ELR (cell line): ENCODE results near the gene THRB.

Experiments
- DNase-seq: peaks from one replicate; pipeline ENCODE4 v3.0.0-alpha.2; 2015; ENCODE audit warnings: low read depth

THRB gene

DNA sequence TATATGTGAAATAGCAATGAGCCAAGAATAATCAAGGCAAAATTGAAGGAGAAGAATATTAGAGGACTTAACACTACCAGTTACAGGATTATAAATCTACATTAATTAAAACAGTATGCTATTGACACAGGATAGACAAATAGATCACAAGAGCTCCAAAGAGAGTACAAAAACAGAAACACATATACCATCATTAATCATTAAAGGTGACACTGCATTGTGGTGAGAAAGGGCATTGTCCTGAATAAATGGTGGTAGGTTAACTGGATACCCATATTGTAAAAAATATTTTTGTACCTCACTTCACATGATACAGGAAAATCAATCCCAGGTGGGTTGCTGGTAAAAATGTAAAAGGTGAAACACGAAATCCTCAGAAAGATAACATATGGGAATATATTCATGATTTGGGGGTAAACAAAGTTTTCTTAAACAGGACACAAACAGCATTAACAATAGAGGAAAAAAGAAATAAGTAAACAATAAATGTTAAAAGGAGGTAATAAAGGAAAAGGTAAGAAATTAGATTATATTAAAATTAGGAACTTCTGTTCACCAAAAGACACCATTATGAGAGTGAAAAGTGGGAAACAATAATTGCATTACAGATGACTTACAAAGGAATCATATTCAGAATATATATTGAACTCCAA, 145.2 kb downstream of the THRB start:
- no peak for DNase-seq

DNA sequence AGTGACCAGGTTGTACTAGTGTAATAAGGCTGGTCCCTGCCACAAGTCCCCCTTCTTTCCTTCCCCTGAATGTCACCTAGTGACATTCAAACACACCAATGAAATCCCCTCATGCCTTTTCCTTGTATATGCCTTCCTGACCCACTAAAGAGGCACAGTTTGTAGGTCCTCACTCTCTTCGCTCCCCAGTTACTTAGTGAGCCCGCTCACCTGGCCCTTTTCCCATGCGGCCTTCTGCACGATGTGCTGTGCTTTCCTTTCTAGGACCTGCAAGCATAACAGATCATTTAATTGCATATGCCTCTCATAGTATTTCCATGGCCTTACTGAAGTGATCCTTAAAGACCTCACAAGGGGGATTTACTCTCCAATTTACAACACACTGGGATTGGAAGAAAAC, 146.3 kb downstream of the THRB start:
- DNase-seq = no peak

GRCh38 chr3:24344784-24345439, 149.7 kb downstream of the THRB start:
- peak; percentile 26 for DNase-seq

- peak; percentile 86 for DNase-seq
Observed at GRCh38 chr3:24343084-24343783, 151.4 kb downstream of the THRB start.

DNA sequence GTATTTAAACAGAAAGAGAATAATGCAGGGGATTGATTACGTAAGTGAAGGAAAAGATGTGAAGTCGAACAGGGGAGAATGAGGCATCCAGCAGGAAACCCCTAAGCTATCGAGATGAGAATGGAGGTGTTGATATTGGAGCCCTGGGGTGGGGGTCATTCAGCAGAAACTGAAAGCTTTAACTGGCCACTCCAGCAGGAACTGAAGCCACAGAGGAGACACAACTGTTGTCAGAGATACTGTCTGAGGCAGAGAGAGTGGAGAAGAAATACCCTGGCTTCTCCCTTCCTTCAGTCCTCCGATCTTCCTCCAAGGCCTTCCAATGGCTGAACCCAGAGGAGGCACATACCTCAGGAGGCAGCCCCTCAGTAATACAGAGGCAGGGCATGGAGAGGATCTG, 152.4 kb downstream of the THRB start:
- no peak for DNase-seq

GRCh38 chr3:24341668-24342067, 153.0 kb downstream of the THRB start:
- peak; percentile 31 for DNase-seq

DNA sequence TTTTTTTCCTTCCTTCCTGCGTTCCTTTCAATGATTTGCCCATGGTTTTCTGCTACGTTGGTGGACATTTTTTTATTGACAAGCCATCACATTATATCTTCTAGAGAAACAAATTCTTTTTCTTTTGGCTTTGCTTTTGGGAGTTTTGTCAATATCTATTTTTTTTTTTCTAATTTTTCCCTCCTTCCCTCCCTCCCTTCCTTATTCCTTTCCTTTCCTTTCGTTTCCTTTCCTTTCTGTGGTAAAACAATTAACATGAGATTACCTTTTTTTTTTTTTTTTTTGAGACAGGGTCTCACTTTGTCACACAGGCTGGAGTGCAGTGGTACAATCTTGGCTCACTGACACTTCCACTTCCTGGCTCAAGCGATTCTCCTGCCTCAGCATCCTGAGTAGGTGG, 153.7 kb downstream of the THRB start:
- no peak for DNase-seq

GRCh38 chr3:24340161-24340560, 154.5 kb downstream of the THRB start:
- no peak for DNase-seq

DNA sequence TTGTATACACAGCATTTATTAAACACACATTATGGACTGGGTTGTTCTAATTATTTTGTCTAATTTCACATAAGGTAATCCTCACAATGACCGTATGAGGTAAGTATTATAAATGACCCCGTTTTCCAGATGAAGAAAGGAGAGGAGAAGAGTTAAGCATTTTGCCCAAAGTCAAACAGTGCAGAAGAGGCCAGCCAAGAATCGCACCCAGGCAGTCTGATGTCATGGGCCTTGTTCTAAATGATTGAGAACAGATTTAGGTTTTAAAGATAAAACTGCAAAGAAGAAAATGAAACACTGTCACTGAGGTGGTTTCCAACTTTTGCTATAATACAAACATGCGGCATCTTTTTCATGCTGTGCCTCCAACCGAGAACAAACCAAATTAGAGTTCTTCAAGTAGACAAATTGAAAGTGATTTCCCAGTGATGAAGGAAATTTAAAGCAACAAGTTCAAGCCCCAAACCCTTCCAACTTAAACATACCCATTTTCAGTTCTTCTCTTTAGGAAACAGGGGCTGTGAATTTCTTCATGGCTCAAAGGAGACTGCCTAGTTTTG, 155.3 kb downstream of the THRB start:
- DNase-seq = no peak

DNA sequence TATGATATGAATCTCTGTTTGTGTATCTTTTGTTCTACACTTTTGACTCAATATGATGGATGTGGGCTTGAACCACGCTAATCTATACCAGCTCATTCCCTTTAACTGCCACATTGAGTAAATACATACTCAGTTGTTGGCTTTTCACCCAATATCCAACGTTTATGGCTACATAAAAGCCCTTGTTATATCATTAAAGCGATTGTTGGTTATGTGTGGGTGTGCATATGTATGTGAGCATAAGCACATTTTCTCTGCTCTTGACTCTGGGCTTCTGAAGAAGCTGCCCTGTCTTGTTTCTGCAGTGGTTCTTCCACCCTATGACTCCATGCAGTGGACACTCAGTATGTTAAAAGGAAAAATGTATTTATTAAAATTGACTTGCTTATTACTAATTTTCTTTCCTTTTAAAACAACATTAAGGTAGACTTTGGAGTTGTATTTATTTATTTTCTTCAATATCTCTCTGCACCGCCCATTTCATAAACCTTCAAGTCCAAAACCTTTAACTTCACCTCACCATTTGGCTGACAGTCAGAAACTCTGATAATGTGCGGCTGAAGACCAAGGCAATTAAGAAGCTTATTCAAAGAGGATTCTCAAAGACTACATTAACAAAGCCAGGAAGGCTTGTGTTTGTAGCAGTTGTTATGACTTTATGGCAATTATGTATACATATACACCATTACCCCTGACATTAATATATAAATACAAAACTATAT, 156.1 kb downstream of the THRB start:
- no peak for DNase-seq

GRCh38 chr3:24336101-24336500, 158.5 kb downstream of the THRB start:
- DNase-seq = no peak

- DNase-seq = no peak
Observed at GRCh38 chr3:24332092-24332491, 162.6 kb downstream of the THRB start.

DNA sequence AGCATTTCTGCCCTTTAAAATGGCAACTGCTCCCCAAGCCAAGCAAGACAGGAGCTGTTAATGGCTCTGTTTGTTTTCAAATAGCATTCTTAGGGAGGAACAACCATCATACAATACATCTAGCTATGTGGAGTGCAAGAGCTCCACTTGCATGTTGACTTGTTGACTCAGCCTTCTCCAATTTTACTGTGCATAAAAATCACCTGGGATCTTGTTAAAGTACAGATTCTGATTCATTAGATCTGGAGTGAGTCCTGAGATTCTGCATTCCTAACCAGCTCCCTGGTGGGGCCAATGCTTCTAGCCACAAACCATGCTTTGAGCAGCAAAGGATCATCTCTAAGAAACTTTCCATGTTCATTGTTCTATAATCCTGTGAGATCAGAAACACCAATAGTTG, 171.4 kb downstream of the THRB start:
- DNase-seq = no peak

DNA sequence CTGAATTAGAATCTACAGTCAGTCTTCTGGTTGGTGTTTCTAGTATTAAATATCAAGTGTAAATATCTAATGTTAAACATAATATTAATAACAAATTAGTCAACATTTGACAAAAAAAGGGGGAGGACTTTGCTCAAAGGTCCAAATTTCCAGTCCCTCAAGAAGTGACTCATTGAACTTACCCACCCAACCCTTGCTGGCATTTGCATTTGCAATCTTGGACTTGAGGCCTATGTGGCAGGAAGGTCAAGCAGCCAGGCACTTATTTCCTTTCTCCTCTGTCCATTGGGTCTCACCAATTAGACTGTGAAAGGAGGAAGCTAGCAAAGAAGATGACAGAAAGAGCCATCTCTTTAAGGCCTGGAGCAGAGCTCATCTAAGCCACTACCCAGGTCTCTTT, 174.0 kb downstream of the THRB start:
- DNase-seq = no peak

DNA sequence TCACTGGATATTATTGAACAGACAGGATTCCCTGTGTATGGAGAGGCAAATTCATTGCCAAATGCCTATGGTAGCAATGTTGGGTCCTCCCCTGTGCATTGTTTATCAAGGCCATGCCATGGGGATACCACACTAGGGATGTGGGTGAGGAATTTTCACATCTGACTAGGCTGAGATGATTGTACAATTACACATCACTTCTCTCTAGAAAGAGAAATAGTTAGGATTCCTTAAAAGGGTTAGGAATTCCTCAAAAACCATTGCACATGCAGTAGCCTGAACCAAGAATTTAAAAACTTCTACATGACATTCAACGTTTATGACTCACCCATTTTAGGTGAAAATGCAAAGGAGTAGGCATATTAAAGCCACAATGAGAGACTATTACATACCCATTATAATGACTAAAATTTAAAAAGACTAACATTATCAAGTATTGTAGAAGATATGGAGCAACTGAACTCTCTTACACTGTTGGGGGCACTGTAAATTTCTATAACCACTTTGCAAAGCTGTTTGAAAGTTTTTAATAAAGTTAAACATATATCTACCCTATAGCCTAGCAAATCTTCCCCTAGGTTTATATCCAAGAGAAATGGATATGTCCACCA, 175.9 kb downstream of the THRB start:
- peak; percentile 93 for DNase-seq

GRCh38 chr3:24316887-24317383, 177.7 kb downstream of the THRB start:
- DNase-seq = peak; percentile 66

DNA sequence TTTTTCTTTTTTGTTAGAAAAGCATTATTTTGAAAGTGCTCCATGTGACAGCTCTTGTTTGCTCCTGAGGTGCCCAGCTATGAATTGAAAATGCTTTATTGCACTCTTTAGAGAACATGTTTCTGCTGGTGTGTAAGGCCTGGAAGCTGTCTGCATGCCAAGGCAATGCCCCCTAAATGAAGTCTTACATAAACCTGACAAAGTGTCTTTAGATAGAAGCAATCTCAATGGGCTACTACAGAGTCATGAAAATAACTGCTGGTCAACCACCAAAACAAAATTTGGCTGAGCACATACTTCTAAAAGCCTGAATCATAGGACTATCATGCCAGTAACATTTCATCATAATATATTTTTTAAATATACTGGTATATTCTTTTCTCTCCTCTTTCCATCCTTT, 178.7 kb downstream of the THRB start:
- DNase-seq = peak; percentile 30

DNA sequence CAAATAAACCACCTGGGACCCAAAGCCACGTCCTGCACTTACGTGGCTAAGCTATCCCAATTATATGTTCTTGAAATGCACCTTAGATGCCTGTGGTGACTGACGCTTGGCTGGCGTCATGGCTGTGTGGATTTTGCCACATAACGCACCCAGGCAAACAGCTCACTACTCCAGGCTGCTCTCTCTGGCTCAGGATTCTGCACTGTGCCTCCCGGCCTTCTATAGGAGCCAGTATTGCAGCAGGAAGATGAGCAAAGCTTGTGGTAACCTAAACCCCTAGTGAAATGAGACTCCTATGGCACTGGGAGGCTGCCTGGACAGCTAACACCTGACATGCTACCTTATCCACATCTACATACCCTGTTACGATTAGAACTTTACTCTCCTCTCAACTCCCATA, 179.3 kb downstream of the THRB start:
- no peak for DNase-seq

GRCh38 chr3:24311881-24312280, 182.8 kb downstream of the THRB start:
- no peak for DNase-seq

- no peak for DNase-seq
Observed at GRCh38 chr3:24310887-24311286, 183.8 kb downstream of the THRB start.

DNA sequence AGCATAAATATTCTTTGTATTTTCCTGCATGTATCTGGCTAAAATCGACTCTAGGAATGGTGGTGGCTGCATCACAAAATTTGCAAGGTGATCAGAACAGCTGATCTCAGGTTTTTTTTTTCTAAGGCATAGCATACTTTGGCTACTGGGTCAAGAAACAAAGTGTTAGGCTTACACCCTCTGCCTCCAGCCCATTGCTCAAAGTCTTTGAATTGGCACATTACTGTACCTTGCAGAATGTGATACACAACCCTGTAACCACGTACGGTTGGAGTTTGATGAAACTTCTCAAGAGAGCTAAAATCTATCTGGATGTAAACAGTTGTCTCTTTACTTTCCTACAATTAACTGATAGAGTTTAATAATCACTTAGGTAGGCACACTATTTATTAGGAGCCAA, 188.1 kb downstream of the THRB start:
- no peak for DNase-seq
